Measurements from ENCODE around the gene ZBED1.
A peak's percentile ranks its signal among the peaks of the same experiment; 100 is the strongest.
"Not testable (repeated sequence)": the region's sequence is repeated elsewhere in the genome, so short reads cannot be mapped to it uniquely, and the experiment has no call there.

The ZBED1 gene

DNA sequence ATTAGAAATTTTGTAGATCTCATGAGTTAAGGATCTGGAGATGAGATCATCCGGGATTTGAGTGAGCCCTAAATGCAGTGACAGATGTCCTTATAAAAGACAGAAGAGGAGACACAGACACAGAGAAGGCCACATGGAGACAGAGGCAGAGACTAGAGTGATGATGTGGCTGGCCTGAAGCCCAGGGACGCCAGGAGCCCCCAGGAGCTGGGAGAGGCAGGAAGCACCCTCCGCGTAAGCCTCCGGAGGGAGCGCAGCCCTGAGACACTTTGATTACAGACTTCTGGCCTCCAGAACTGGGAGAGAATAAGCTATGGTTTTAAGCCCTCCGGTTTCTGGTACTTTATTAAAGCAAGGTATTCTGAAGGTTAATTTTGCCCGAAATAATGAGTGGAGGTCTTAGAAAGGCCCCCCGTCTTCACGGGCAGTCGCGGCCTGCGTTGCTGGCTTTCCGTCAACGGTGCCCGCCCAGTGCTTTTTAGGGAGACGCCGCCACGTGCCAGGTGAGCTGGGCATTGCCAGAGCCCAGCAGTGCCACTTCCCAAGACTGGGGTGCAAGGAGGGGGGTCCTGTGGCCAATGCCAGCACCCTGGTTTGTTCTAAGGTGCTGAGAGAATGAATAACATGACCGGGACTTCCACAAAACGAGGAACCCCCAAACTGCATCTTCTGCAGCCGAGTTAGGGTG lies 8.1 kb downstream of the ZBED1 start:
- peak; percentile 59 for DNase-seq

DNA sequence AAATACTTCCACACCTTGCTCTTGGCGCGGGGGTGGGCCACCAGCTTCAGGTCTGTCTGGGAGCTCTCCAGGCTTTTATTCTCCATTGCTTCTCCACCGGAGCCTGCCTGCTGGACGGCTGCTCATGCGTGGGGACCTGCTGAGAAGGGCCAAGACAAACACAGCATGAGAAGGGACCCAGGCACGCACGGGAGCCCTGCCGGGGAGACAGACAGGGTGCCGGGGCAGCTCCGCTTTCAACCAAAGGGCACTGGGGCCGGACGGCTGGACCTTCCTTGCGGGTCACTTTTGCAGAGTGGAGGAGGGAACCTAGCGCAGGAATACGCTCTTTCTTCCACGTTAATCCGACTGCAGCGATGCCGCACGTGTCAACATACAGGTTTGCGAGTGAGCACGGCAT lies 10.1 kb downstream of the ZBED1 start:
- no peak for DNase-seq

DNA sequence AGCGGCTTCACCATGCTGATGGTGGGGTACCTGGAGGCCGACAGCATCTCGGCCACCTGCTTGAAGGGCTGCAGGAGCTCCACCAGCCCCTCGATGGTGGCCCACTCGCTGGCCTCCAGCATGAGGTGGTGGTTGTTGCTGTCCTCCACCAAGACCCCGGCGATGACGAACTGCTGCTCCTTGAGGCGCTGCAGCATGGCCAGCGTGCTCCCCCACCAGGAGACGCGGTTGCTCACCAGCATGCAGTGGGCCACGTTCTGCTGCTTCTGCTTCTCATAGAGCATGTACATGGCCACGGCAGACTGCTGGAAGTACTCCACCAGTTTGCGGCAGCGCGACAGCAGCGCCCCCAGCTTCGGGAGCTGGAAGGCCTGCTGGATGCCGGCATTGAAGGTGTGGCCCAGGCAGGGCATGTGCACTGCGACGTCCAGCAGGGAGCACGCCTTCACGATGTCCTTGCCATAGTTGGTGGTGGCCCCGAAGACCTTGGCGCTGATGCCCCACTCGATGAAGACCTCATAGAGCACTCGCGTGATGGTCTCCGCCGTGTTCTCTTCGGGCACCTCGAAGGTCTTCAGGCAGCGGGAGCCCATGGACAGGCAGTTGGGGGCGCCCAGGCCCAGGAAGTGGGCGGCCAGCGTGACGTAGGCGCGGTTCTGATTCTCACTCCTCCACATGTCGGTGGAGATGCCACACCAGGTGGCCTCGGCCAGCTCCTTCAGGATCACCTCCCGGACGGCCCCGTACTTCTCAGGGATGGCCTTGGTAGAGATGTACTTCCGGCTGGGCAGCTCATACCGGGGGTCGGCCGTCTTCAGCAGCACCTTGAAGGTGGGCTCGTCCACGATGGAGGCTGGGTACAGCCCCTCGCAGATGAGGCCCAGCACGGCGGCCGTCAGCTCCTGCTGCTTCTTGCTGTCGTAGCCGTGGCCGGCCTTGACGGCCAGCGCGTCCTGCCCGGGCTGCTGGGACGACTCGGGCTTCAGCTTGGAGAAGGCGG lies 11.0 kb downstream of the ZBED1 start:
- DNase-seq = no peak

DNA sequence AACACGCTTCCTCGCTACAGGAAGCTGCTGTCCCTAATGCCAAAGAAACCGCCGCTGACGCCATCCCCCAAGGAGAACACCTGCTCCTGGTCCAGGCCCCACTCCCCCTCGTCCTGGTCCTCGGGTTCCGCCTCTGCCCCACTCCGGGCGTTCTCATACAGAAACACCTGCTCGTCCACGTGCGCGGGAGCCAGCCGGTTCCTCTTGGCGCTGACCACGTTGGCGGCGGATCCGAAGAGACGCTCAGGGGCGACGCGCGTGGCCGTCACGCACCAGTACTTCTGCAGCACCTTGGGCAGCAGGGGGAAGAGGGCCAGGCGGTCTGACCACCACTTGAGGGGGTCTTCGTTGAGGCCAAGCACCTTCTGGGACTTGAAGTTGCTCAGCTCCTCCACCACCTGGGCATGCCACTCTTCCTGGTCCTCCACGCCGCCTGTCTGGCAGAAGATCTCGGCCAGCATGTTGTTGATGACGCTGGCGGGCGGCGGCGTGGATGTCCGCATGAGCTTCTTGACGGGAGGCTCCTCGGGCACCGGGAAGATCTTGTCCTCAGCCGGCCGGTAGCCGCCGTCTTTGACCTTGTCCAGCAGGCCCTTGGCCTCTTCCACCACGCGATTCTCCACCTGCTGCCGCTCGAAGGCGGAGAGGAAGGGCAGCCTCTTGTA lies 12.0 kb downstream of the ZBED1 start:
- no peak for DNase-seq

DNA sequence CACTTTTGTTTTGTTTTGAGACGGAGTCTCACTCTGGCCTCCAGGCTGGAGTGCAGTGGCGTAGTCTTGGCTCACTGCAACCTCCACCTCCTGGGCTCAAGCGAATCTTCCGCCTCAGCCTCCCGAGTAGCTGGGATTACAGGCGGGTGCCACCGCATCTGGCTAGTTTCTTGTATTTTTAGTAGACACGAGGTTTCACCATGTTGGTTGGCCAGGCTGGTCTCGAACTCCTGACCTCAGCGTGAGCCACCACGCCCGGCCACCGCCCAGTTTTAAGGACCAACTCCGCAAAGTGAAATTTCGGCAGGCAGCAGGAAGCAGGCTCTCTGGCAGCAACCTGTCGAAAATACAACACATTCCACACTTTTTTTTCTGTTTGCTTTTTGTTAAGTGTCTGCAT lies 13.4 kb downstream of the ZBED1 start:
- DNase-seq = no peak

DNA sequence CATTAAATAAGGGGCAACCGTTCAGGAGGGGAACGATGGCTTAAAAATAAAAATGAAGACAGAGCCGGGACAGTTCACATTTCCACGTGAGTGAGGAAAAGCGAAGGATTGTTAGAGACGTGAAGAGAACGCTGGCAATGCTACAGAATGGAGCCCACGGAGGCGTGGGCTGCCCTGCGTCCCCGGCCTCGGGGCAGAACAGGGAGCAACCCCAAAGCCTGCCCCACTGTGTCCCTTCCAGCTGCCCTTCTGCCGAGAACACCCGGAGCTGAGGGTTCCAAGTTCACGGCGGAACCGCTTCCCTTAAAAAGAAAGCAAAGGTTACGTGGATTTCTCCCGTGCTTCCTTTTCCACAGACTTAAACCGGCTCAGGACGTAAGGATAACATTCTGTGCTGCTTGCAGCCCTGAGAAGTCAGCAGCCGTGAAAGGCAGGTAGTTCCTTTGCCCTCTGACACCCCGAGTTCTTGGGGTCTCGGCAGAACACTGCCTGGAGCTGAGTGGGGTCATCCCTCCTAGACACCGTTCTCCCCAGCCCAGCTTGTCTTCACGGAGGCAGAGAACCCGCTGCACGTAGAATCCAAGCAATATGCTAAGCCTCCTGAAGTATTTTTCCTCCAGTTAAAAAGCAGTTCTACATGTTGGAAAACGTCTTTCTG lies 14.2 kb downstream of the ZBED1 start:
- no peak for DNase-seq

DNA sequence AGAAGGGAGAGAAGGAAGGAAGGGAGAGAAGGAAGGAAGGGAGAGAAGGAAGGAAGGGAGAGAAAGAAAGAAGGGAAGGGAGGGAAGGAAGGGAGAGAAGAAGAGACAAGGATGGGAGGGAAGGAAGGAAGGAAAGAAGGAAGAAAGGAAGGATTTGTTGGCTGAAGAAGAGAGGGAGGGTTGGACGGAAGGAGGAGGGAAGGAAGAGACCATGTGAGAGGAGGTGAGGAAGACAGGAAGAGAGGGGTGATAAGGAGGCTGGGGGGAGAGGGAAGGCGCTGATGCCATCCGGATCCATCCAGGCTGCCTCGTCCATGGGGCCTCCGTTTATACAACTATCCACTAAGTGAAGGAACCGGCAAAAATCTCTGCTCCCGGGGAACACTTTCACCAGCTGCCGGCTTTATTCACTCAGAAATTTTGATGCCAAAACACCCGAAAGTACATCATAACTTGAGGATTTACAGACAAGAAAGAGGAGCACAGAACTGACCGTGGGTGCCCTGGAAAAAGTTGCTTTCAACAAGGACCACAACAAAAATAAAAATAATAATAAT lies 14.9 kb downstream of the ZBED1 start:
- DNase-seq = no peak

DNA sequence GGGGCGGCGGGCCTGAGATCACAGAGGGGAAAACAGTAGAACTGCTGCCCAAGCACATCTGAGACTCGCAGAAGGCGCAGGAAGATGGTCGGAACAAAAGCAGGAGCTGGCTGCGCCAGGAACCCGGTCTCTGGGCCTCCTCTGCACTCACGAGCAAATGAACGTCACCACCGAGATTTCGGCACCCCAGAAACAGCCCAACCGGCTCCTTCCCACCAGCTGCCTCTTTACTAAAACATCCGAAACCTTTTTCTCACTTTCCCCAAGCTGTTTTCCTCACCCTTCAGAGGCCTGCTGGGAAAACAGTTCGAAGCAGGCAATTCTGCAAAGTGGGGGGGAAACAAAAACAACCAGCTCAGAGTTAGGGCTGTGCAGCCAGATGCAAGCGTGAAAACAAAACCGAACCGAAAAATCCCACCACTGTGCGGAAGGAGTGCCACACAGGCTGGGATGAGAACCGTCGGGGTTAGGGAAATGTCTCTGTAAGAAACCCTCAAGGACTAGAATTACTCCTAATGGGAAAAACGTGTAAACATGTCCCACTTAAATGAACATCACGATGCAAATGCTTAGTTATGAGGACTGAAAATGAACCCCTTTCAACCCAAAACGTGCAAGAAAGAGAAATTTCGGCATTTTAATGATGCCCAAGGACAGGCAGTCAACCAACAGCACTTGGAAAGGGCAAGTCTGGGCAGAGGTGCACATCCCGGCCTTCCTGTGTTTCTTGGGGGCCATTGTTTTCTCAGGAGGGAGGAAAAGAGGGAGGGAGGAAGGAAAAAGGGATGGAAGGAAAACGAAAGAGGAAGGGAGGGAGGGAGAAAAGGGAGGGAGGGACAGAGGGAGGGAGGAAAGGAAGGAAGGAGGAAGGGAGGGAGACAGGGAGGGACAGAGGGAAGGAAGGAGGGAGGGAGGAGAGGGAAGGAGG lies 15.8 kb downstream of the ZBED1 start:
- DNase-seq = peak; percentile 62

DNA sequence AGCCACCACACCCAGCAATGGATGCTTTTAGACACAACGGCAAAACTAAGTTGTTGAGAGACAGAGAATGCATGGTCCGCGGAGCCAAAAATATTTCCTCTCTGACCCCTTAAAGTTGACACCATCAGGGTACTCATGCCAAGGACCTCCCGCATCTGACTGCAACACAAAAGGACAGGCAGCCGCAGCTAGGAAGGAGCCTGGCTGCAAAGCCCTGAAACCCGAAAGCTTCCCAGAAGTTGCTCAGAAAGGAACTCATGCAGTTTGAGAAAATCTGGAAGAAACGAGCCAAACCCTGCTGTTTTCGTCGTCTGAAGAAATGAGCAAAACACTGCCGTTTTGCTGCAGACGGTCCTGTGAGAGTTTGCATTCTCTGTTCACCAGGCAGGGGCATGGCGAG lies 16.5 kb downstream of the ZBED1 start:
- DNase-seq = no peak

DNA sequence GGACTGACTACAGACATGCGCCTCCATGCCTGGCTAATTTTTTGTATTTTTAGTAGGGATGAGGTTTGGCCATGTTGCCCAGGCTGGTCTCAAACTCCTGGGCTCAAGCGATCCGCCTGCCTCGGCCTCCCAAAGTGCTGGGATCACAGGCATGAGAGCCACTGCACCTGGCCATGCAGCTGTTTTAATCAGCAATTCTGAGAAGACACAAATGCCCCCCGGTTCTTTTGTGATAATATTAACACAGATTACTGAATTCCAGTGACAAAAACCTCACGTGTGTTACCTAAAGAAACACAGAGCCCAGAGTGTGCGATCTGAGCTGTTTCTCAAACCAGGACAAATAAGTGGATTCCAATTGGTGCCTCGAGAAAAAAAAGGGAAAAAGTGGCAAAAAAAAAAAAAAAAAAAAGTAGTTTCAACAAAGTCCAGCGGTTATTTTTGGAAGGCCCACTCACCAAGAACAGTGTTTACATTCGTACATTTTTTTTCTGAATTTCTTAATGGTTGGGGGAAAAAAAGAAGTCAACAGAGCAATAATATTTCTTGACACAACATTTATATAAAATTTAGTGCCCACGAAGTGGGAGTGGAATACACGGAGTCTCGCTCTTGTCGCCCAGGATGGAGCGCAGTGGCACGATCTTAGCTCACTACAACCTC lies 17.2 kb downstream of the ZBED1 start:
- no peak for DNase-seq

DNA sequence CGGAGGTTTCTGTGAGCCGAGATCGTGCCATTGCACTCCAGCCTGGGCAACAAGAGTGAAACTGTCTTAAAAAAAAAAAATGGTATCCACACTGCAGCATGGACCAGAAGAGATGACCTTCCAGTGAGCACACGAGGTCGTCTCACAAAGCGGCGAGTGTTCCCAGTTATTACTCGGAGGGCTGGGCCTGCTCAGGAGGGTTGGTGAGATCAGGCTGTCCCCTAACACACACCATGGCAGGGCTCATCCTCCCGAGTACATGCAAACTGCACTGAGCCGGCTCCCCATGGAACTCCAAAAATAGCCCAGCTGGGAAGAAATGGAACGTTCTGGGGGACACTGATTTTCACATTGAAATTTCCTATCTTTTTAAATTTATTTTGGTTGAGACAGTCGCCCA lies 19.2 kb downstream of the ZBED1 start:
- not testable (repeated sequence) for DNase-seq

DNA sequence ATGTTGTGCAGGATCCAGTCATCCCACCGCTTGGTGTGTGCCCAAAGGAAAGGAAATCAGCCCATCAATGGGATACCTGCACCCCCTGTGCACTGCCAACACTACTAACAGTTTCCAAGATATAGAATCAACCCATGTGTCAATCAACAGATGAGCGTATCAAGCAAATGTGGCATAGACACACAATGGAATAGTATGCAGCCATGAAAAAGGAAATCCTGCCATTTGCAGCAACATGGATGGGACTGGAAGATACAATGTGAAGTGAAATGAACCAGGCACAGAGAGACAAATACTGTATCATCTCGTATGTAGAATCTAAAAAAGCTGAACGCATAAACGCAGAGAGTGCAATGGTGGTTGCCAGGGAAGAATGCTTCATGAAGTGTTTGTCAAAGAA lies 20.8 kb downstream of the ZBED1 start:
- not testable (repeated sequence) for DNase-seq

DNA sequence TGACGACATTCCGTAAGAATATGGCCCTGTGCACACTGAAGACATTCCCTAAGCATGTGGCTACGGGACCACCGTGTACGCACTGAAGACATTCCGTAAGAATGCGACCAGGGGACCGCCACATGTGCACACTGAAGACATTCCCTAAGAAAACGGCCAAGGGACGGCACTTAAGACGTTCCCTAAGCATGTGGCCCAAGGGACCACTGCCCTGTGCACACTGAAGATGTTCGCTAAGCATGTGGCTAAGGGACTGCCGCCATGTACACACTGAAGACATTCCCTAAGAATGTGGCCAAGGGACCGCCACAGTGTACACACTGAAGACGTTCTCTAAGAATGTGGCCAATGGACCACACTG lies 21.4 kb downstream of the ZBED1 start:
- no peak for DNase-seq

DNA sequence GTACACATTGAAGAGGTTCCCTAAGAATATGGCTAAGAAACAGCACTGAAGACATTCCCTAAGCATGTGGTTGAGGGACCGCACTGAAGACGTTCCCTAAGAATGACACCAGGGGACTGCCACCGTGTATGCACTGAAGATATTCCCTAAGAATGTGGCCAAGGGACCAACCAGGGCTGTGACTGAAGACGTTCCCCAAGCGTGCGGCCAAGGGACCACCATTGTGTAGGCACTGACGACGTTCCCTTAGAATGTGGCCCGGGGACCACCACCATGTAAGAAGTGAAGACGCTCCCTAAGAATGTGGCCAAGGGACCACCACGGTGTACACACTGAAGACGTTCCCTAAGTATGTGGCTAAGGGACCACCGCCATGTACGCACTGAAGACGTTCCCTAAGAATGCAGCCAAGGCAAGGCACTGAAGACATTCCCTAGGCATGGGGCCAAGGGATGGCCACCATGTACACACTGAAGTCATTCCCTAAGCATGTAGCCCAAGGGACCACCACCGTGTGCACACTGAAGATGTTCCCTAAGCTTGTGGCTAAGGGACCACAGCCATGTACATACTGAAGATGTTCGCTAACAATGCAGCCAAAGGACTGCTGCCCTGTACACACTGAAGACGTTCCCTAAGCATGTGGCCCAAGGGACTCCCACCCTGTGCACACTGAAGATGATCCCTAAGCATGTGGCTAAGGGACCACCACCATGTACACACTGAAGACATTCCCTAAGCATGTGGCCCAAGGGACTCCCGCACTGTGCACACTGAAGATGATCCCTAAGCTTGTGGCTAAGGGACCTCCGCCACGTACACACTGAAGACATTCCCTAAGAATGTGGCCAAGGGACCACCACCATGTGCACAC lies 22.0 kb downstream of the ZBED1 start:
- DNase-seq = no peak

DNA sequence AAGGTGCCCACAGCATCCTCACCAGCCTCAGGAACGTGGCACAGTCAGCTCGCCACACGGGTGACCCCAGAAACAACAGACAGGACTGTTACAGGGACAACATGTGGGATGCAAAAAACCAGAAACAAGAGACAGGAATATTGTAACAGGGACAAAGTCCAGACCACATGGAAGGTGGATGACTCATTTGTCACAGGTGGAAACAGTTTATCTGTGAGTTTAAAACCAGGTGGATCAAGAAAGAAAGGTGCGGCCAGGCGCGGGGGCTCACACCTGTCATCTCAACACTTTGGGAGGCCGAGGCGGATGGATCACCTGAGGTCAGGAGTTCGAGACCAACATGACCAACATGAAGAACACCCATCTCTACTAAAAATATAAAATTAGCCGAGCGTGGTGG lies 23.5 kb downstream of the ZBED1 start:
- DNase-seq = not testable (repeated sequence)

DNA sequence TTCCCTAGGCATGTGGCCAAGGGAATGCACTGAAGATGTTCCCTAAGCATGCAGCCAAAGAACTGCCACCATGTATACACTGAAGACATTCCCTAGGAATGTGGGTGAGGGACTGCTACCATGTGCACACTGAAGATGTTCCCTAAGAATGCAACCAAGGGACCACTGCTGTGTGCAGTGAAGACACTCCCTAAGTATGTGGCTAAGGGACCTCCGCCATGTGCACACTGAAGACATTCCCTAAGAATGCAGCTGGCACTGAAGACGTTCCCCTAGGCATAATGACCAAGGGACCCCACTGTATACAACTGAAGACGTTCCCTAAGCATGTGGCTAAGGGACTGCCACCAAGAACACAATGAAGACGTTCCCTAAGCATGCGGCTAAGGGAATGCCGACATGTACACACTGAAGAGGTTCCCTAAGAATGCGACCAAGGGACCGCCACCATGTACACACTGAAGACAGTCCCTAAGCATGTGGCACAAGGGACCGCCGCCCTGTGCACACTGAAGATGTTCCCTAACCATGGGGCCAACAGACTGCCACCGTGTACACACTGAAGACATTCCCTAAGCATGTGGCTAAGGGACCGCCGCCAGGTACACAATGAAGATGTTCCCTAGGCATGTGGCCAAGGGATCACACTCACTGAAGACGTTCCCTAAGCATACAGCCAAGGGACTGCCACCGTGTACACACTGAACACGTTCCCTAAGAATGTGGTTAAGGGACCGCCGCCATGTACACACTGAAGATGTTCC lies 25.6 kb downstream of the ZBED1 start:
- no peak for DNase-seq

DNA sequence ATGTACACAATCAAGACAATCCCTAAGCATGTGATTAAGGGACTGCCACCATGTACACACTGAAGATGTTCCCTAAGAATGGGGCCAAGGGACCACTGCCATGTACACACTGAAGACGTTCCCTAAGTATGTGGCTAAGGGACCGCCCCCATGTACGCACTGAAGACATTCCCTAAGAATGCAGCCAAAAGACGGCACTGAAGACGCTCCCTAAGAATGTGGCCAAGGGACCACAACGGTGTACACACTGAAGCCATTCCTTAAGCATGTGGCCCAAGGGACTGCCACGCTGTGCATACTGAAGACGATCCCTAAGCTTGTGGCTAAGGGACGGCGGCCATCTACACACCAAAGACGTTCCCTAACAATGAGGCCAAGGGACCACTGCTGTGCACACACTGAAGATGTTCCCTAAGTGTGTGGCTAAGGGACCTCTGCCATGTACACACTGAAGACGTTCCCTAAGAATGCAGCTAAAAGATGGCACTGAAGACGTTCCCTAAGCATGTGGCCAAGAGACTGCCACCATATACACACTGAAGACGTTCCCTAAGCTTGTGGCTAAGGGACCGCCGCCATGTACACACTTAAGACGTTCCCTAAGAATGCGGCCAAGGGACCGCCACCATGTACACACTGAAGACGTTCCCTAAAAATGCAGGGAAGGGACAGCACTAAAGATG lies 26.4 kb downstream of the ZBED1 start:
- no peak for DNase-seq

DNA sequence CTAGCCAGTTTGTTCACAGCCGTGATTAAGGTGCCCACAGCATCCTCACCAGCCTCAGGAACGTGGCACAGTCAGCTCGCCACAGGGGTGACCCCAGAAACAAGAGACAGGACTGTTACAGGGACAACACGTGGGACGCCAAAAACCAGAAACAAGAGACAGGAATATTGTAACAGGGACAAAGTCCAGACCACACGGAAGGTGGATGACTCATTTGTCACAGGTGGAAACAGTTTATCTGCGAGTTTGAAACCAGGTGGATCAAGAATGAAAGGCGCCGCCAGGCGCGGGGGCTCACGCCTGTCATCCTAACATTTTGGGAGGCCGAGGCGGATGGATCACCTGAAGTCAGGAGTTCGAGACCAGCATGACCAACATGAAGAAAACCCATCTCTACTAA lies 27.7 kb downstream of the ZBED1 start:
- DNase-seq = not testable (repeated sequence)

DNA sequence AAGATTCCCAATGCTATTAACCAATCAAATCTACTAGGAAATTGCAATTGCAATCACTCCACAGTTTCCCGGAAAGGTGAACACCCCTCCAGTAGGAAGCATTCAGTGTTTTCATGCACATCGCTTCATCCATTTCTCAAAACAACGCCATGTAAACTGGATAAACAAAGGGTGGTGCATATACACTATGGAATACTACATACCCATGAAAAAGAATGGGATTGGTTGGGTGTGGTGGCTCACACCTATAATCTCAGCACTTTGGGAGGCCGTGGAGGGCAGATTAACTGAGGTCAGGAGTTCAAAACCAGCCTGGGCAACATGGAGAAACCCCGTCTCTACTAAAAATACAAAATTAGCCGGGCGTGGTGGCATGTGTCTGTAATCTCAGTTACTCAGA lies 29.1 kb downstream of the ZBED1 start:
- no peak for DNase-seq

Measured in fibroblast of skin of right quadriceps (primary cell).